K562 (cell line): Measurements from ENCODE around the gene DVL3. TPM values are rescaled to one million over a fixed set of nuclear protein-coding genes. Genes with fewer than 3 reads are reported as not detected.

Experiments used
- ATAC-seq: fragments of 200-7000 bp; cut with Tn5 transposase; 3 replicates; pipeline ENCODE4 v1.9.1; 2020; ENCODE audit warnings: moderate library complexity
- BruUV-seq: library from RNA; stranded (reverse); fragments of 400-500 nt; replicated peaks from 2 replicates; lab custom pipeline; 2021; lab: Mats Ljungman, UMichigan
- CTCF ChIA-PET: fragments of 300-600 bp; formaldehyde crosslinking; extraction: SDS; loops from one replicate; lab custom pipeline; 2021; ENCODE audit warnings: low intra/inter-chr PET ratio; lab: Yijun Ruan, JAX
- POLR2A ChIA-PET: fragments of 300-600, 350-650 bp; sonication (Branson Sonifier 250); formaldehyde crosslinking; extraction: SDS; loops from one replicate; lab custom pipeline; 2021; ENCODE audit warnings: antibody characterized with exemption, inconsistent platforms; lab: Yijun Ruan, JAX
- DNase-seq, 4 experiments: peaks; one replicate each; pipeline versions ENCODE4 v3.0.0 to v3.0.0-alpha.2; 2011 to 2018; ENCODE audit warnings: low spot score in 3 of 4, mixed read lengths in 3 of 4; ENCODE audit errors: extremely low read depth in 1 of 4
- FAIRE-seq: peaks from 2 replicates; lab custom pipeline; 2011; peaks lifted over from hg19 to GRCh38; lab: Jason Lieb, UNC
- H2AFZ ChIP-seq: 2 replicates; pipeline ENCODE4 v1.6.0; 2011; ENCODE audit warnings: low read depth, low read length, control low read depth, inconsistent platforms
- H3K27ac ChIP-seq: fragments of 200-600 bp; 3 replicates; pipeline ENCODE4 v1.8.0; 2011; ENCODE audit warnings: low read depth, mild to moderate bottlenecking, control low read depth, inconsistent platforms, low read length, moderate library complexity, mixed read lengths; ENCODE audit errors: extremely low read depth
- H3K27me3 ChIP-seq, 2 experiments: fragments of 300-600 bp in 1 of 2; 2 replicates in 1 of 2; 3 replicates in 1 of 2; pipeline versions ENCODE4 v1.6.0 to v1.8.0; 2011; ENCODE audit warnings: inconsistent platforms in 2 of 2, low read length in 2 of 2, mild to moderate bottlenecking in 1 of 2, mixed read lengths in 1 of 2, moderate library complexity in 1 of 2; ENCODE audit not compliant: control insufficient read depth in 2 of 2, insufficient read depth in 2 of 2
- H3K36me3 ChIP-seq: fragments of 300-600 bp; 3 replicates; pipeline ENCODE4 v1.8.0; 2011; ENCODE audit warnings: mild to moderate bottlenecking, low read length, inconsistent platforms; ENCODE audit not compliant: control insufficient read depth, insufficient read depth
- H3K4me1 ChIP-seq, 2 experiments: fragments of 200-600 bp in 1 of 2; replicated peaks in 1 of 2; 2 replicates in 1 of 2; 3 replicates in 1 of 2; pipeline versions ENCODE4 v1.5.1 to v1.8.0; 2011; ENCODE audit warnings: inconsistent platforms in 2 of 2, low read length in 2 of 2, mild to moderate bottlenecking in 1 of 2, mixed read lengths in 1 of 2, moderate library complexity in 1 of 2; ENCODE audit not compliant: control insufficient read depth in 2 of 2, insufficient read depth in 2 of 2
- H3K4me2 ChIP-seq: 2 replicates; pipeline ENCODE4 v1.6.1; 2011; ENCODE audit warnings: low read length, control low read depth, inconsistent platforms, mixed read lengths; ENCODE audit not compliant: insufficient read depth
- H3K4me3 ChIP-seq: fragments of 200-600 bp; sonication (generic), shearing (Covaris generic); 2 replicates; pipeline ENCODE4 v1.5.1; 2016; ENCODE audit warnings: control low read depth, inconsistent platforms
- H3K79me2 ChIP-seq: fragments of 200-600 bp; 3 replicates; pipeline ENCODE4 v1.8.0; 2011; ENCODE audit warnings: low read length, inconsistent platforms; ENCODE audit not compliant: control insufficient read depth, insufficient read depth
- H3K9ac ChIP-seq, 2 experiments: 2 replicates each; pipeline versions ENCODE4 v1.6.0 to v1.6.1; 2011; ENCODE audit warnings: low read depth in 2 of 2, low read length in 2 of 2, control low read depth in 1 of 2, inconsistent platforms in 1 of 2, mild to moderate bottlenecking in 1 of 2, mixed read lengths in 1 of 2; ENCODE audit not compliant: insufficient read depth in 1 of 2
- H3K9me1 ChIP-seq: one replicate; pipeline ENCODE4 v1.6.0; 2011; ENCODE audit warnings: inconsistent platforms, mild to moderate bottlenecking, low read length, moderate library complexity; ENCODE audit not compliant: control insufficient read depth, insufficient read depth
- H3K9me3 ChIP-seq: replicated peaks from 2 replicates; pipeline ENCODE4 v1.5.1; 2011; ENCODE audit warnings: low read depth, low read length, inconsistent platforms; ENCODE audit not compliant: control insufficient read depth, insufficient read depth
- H4K20me1 ChIP-seq: replicated peaks from 2 replicates; pipeline ENCODE4 v1.6.1; 2011; ENCODE audit warnings: low read length, inconsistent platforms, mixed read lengths; ENCODE audit not compliant: control insufficient read depth, insufficient read depth
- ZBED1 ChIP-seq: IDR thresholded peaks from 2 replicates; pipeline ENCODE4 v1.6.1; 2014
- WGBS: fragments of 100-300 bp; shearing (Covaris generic); methylation state at CpG from one replicate; pipeline ENCODE4 v1.1.6; 2016; ENCODE audit warnings: low coverage, mixed read lengths; ENCODE audit not compliant: insufficient coverage; ENCODE audit errors: missing lambda C conversion rate; 5-methylcytosine and 5-hydroxymethylcytosine counted together
- in situ Hi-C: fragments of 300-500 bp; cut with MboI; formaldehyde crosslinking; loops from 4 replicates; pipeline ENCODE4 v1.15.0; 2018; ENCODE audit warnings: inconsistent platforms, mixed read lengths
- intact Hi-C: fragments of 100-400 bp; cut with micrococcal nuclease; formaldehyde crosslinking; loops from 2 replicates; pipeline ENCODE4 v1.14.2; 2022
- polyA plus RNA-seq, 8 experiments: library from polyadenylated mRNA; depleted of rRNA in 4 of 8; stranded (reverse) in 5 of 8; unstranded in 3 of 8; fragments of >200 nt; fragmentation: Nextera tagmentation in 2 of 8; fragmentation: Illumina TruSeq in 1 of 8; extraction: Ambion mirVana in 2 of 8; extraction: Trizol in 1 of 8; gene quantifications; 2 replicates each; pipeline versions ENCODE4 v1.2.1 to v1.2.3, GENCODE V29; 2011 to 2014; ENCODE audit warnings: inconsistent platforms in 1 of 8, missing spikeins in 1 of 8
- total RNA-seq, 7 experiments: library from RNA; depleted of rRNA in 6 of 7; stranded (reverse); fragments of >200 nt in 6 of 7; fragmentation: Illumina TruSeq in 2 of 7; extraction: Trizol in 2 of 7; gene quantifications; 2 replicates each; pipeline versions ENCODE4 v1.2.1 to v1.2.3, GENCODE V29; 2011 to 2021; ENCODE audit warnings: low replicate concordance in 1 of 7
- TF ChIP-seq, protein P1 (sequence below): sonication (generic); formaldehyde crosslinking; IDR thresholded peaks from 2 replicates; pipeline ENCODE4 v1.8.1; 2023; ENCODE audit warnings: mild to moderate bottlenecking, missing genetic modification reagents
- TF ChIP-seq, protein P2 (sequence below): sonication (generic); formaldehyde crosslinking; IDR thresholded peaks from 2 replicates; pipeline ENCODE4 v1.8.0; 2022; ENCODE audit warnings: mild to moderate bottlenecking, low read depth, missing genetic modification reagents

DVL3 gene
- total and polyA plus RNA-seq, 9 of the 15 experiments (the other 6 are each of a cell fraction or from before 2014, with no cell fraction given) = 3.1 to 57.9 (median 20.1) TPM

DNA sequence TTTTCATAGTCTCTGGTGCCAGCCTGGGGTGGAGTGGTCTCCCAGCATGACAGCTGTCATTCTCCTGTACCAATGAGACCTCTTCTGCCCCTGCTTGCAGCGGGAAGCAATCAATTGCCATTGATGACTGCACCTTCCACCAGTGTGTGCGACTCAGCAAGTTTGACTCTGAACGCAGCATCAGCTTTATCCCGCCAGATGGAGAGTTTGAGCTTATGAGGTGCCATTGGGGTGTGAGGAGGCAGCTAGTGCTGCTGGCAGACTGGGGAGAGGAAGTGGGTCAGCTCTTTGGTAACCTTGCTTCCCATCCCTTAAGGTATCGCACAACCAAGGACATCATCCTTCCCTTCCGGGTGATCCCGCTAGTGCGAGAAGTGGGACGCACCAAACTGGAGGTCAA is 26.4 kb downstream of the DVL3 start:
- Histone ChIP-seq H3K9me1 (no peaks in the 10 kb centered on the region), H2AFZ (no peak overlapping the region), H3K27me3 (no peaks in the 10 kb centered on the region), H3K4me1 (peaks cover 27 to 51% of the 10 kb centered on the region in 2 experiments), H3K4me3 (no peak overlapping the region), H3K9me3 (no peaks in the 10 kb centered on the region), H4K20me1 (peaks cover 19% of the 10 kb centered on the region), H3K79me2 (peaks cover 32% of the 10 kb centered on the region), H3K36me3 (peaks cover 87% of the 10 kb centered on the region), H3K9ac (no peak overlapping the region), H3K4me2 (no peak overlapping the region), H3K27ac (no peak overlapping the region; the same call in 2 of the 3 replicates)
- ATAC-seq (no peak), FAIRE-seq (no peak), DNase-seq (no peak)
- intact Hi-C loops = no loop called here
- WGBS = 96% methylated on average over 9 of the region's 9 CpGs
- ChIA-PET POLR2A (interaction anchor here (0.5 to 1.5 kb wide), 9 partner anchors 9 to 145 kb away, joined by 3 to 8 read pairs (median 4); no protein-coding TSS in a partner anchor), CTCF (no interaction called here)
- no TSS peak for BruUV-seq
- TF ChIP-seq, protein P1, sequence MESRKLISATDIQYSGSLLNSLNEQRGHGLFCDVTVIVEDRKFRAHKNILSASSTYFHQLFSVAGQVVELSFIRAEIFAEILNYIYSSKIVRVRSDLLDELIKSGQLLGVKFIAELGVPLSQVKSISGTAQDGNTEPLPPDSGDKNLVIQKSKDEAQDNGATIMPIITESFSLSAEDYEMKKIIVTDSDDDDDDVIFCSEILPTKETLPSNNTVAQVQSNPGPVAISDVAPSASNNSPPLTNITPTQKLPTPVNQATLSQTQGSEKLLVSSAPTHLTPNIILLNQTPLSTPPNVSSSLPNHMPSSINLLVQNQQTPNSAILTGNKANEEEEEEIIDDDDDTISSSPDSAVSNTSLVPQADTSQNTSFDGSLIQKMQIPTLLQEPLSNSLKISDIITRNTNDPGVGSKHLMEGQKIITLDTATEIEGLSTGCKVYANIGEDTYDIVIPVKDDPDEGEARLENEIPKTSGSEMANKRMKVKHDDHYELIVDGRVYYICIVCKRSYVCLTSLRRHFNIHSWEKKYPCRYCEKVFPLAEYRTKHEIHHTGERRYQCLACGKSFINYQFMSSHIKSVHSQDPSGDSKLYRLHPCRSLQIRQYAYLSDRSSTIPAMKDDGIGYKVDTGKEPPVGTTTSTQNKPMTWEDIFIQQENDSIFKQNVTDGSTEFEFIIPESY = peak; percentile 70; the same call in 1 of the 2 replicates
- TF ChIP-seq ZBED1 = peak; percentile 20; the same call in 1 of the 2 replicates
- TF ChIP-seq, protein P2, sequence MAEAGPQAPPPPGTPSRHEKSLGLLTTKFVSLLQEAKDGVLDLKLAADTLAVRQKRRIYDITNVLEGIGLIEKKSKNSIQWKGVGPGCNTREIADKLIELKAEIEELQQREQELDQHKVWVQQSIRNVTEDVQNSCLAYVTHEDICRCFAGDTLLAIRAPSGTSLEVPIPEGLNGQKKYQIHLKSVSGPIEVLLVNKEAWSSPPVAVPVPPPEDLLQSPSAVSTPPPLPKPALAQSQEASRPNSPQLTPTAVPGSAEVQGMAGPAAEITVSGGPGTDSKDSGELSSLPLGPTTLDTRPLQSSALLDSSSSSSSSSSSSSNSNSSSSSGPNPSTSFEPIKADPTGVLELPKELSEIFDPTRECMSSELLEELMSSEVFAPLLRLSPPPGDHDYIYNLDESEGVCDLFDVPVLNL (CRISPR knock-in tag) = no peak
- in situ Hi-C loops = no loop called here
